NB4 (cell line): ENCODE results near the gene RPS15.

ENCODE experiments used
- DNase-seq: peaks from one replicate; pipeline ENCODE4 v3.0.0; 2010; ENCODE audit warnings: low read depth
- H3K4me3 ChIP-seq: one replicate; pipeline ENCODE4 v1.5.1; 2011; ENCODE audit warnings: mild to moderate bottlenecking, low read depth, low read length, moderate library complexity
- CTCF ChIP-seq: IDR thresholded peaks from one replicate; pipeline ENCODE4 v1.5.1; 2012; ENCODE audit warnings: low read depth, low read length
- MAX ChIP-seq: IDR thresholded peaks from 2 replicates; pipeline ENCODE4 v1.6.1; 2011; ENCODE audit warnings: low read depth, low read length
- MYC ChIP-seq: IDR thresholded peaks from 2 replicates; pipeline ENCODE4 v1.6.1; 2011; ENCODE audit warnings: low read depth, low read length
- POLR2A ChIP-seq: IDR thresholded peaks from 2 replicates; pipeline ENCODE4 v1.6.1; 2011; ENCODE audit warnings: mild to moderate bottlenecking; ENCODE audit not compliant: insufficient read length; ENCODE audit errors: extremely low read depth

RPS15 gene

GRCh38 chr19:1392939-1393530 lies 45.2 kb upstream of the RPS15 start:
- H3K4me3 ChIP-seq, result no peak overlapping the region
- DNase-seq, result no peak
- TF ChIP-seq MAX (no peak), POLR2A (no peak), MYC (no peak), CTCF (no peak)

- DNase-seq, result no peak
- TF ChIP-seq MYC (no peak), POLR2A (no peak), CTCF (no peak), MAX (no peak)
- H3K4me3 ChIP-seq, result no peak overlapping the region
These were observed 44.4 kb upstream of the RPS15 start for GRCh38 chr19:1393841-1394240.

- no peak for DNase-seq
- TF ChIP-seq MAX, result no peak
- no peak for TF ChIP-seq POLR2A
- no peak for TF ChIP-seq MYC
- TF ChIP-seq CTCF, result no peak
- H3K4me3 ChIP-seq, result no peak overlapping the region
These were observed 43.7 kb upstream of the RPS15 start for GRCh38 chr19:1394252-1395193.

- H3K4me3 ChIP-seq, result no peak overlapping the region
- DNase-seq, result no peak
- TF ChIP-seq MAX, result no peak
- TF ChIP-seq CTCF, result no peak
- no peak for TF ChIP-seq POLR2A
- no peak for TF ChIP-seq MYC
These were observed 42.8 kb upstream of the RPS15 start for GRCh38 chr19:1395194-1396018.

GRCh38 chr19:1396019-1396767 lies 42.0 kb upstream of the RPS15 start:
- no peak for DNase-seq
- H3K4me3 ChIP-seq, result no peak overlapping the region
- TF ChIP-seq POLR2A, result no peak
- TF ChIP-seq CTCF, result no peak
- TF ChIP-seq MAX, result no peak
- no peak for TF ChIP-seq MYC
